ENCODE measurements around the gene EDNRA.

DNA sequence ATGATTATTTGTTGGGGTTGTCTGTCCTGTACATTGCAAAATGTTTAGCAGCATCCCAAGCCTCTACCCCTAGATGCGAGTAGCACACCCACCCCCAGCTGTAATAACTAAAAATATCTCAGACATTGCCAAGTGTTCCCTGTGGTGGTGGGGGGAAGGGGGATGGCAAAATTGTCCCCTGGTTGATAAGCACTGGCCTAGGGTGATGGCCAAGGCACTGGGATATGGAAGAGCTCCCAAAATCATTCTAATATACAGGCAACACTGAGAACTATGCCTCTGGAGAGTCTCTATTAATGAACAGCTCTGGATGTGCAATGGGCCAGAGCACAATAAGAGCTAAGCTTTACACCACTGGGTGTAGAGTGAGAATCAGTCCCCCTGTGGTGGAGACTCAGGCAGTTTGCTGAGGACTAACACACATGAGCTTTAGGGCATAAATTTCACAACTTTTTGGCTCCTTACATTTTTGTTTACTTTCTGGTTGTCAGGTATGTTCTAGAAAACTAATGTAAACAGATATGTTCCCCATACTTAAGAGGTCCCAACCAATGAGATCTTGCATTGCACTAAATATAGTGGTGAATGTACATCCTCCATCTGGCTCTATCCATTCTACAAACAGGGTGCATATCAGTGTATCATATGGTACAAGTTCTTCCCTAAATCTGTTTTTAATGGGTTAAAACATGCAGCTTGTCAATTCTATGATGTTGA lies 34.5 kb downstream of the EDNRA start:
- TF ChIP-seq, protein P1, sequence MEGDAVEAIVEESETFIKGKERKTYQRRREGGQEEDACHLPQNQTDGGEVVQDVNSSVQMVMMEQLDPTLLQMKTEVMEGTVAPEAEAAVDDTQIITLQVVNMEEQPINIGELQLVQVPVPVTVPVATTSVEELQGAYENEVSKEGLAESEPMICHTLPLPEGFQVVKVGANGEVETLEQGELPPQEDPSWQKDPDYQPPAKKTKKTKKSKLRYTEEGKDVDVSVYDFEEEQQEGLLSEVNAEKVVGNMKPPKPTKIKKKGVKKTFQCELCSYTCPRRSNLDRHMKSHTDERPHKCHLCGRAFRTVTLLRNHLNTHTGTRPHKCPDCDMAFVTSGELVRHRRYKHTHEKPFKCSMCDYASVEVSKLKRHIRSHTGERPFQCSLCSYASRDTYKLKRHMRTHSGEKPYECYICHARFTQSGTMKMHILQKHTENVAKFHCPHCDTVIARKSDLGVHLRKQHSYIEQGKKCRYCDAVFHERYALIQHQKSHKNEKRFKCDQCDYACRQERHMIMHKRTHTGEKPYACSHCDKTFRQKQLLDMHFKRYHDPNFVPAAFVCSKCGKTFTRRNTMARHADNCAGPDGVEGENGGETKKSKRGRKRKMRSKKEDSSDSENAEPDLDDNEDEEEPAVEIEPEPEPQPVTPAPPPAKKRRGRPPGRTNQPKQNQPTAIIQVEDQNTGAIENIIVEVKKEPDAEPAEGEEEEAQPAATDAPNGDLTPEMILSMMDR (conservative IDR thresholded peaks at IDR 0.05 in 1 of 2, IDR thresholded peaks at IDR 0.05 in 1 of 2; ENCODE audit: extremely low read depth in 1 of 2, insufficient read depth in 1 of 2, low read depth in 1 of 2, low read length in 2 of 2) = no peak
- no peak for TF ChIP-seq EZH2 (IDR thresholded peaks at IDR 0.05; ENCODE audit: borderline replicate concordance, low read length)
